Breast epithelium (tissue), 4 donors: ENCODE data around the gene ABL2. TPM values are rescaled to one million over a fixed set of nuclear protein-coding genes. Genes with fewer than 3 reads are reported as not detected.

ENCODE experiments used
- DNase-seq, 2 donors: peaks; one replicate each; pipeline ENCODE4 v3.0.0-alpha.2; 2019; ENCODE audit warnings: low spot score in 2 of 2
- H3K27ac ChIP-seq, 2 donors: fragments of 200-600 bp; sonication (generic) in 1 of 2; one replicate each; pipeline ENCODE4 v1.5.1; 2016 to 2019; ENCODE audit warnings: mild to moderate bottlenecking in 1 of 2
- H3K27me3 ChIP-seq, 2 donors: fragments of 200-600 bp; sonication (generic) in 1 of 2; one replicate each; pipeline versions ENCODE4 v1.5.1 to v1.6.0; 2017 to 2019; ENCODE audit warnings: control low read depth in 1 of 2, mild to moderate bottlenecking in 1 of 2
- H3K36me3 ChIP-seq: fragments of 200-600 bp; one replicate; pipeline ENCODE4 v1.5.1; 2019
- H3K4me1 ChIP-seq, 2 donors: fragments of 200-600 bp; sonication (generic); one replicate each; pipeline ENCODE4 v1.5.1; 2016 to 2019; ENCODE audit warnings: control low read depth in 1 of 2
- H3K4me3 ChIP-seq, 3 donors: fragments of 200-600 bp; sonication (generic); 1 replicate in 2 of 3; 2 replicates in 1 of 3; pipeline ENCODE4 v1.5.1; 2016 to 2019; ENCODE audit warnings: mild to moderate bottlenecking in 3 of 3, moderate library complexity in 2 of 3
- H3K9me3 ChIP-seq, 2 donors: fragments of 200-600 bp; sonication (generic) in 1 of 2; one replicate each; pipeline ENCODE4 v1.5.1; 2016 to 2019; ENCODE audit warnings: control low read depth in 1 of 2
- CTCF ChIP-seq, 3 donors: fragments of 450-650 bp; IDR thresholded peaks; one replicate each; pipeline ENCODE4 v1.5.1; 2016 to 2017; ENCODE audit warnings: antibody characterized with exemption in 3 of 3, mild to moderate bottlenecking in 3 of 3, moderate library complexity in 3 of 3
- POLR2A ChIP-seq: fragments of 450-650 bp; IDR thresholded peaks from one replicate; pipeline ENCODE4 v1.6.1; 2016; ENCODE audit warnings: antibody characterized with exemption, mild to moderate bottlenecking, moderate library complexity
- POLR2AphosphoS5 ChIP-seq, 3 donors: sonication (generic); formaldehyde crosslinking; IDR thresholded peaks; one replicate each; pipeline ENCODE4 v1.6.1; 2017; ENCODE audit warnings: antibody characterized with exemption in 3 of 3
- intact Hi-C: fragments of 100-400 bp; cut with DNase I; formaldehyde crosslinking; loops from one replicate; pipeline ENCODE4 v1.15.1; 2023; ENCODE audit warnings: low total_unique reads
- total RNA-seq, 3 donors: library from RNA; depleted of rRNA; stranded (reverse); fragments of >200 nt; gene quantifications; one replicate each; pipeline ENCODE4 v1.1.0, GENCODE V29; 2016

ABL2 gene
- total RNA-seq, 3 donors from 2014 or later = 23.9 to 27.4 (median 24.3) TPM

- Histone ChIP-seq H3K27me3 (no peaks in the 10 kb centered on the region), H3K4me3 (no peak overlapping the region), H3K36me3 (no peaks in the 10 kb centered on the region), H3K27ac (no peak overlapping the region), H3K4me1 (peaks cover 0 to 5% of the 10 kb centered on the region in 2 donors), H3K9me3 (no peaks in the 10 kb centered on the region)
- intact Hi-C loops = no loop called here
- no peak for TF ChIP-seq POLR2A
- TF ChIP-seq POLR2AphosphoS5 (IDR thresholded peaks at IDR 0.05) = no peak
- TF ChIP-seq CTCF (IDR thresholded peaks at IDR 0.05) = no peak
- DNase-seq = no peak
Measured at GRCh38 chr1:179087665-179088064, 141.8 kb downstream of the ABL2 start.

GRCh38 chr1:179083533-179083932 lies 145.9 kb downstream of the ABL2 start:
- no peak for DNase-seq
- H3K27me3 ChIP-seq = no peaks in the 10 kb centered on the region
- H3K9me3 ChIP-seq = no peaks in the 10 kb centered on the region
- TF ChIP-seq POLR2AphosphoS5 (IDR thresholded peaks at IDR 0.05) = no peak
- no peak for TF ChIP-seq CTCF (IDR thresholded peaks at IDR 0.05)
- TF ChIP-seq POLR2A = no peak
- peak overlapping the region in 1 of 3 donors; percentile 82 for H3K4me3 ChIP-seq
- H3K27ac ChIP-seq = no peak overlapping the region
- intact Hi-C loops = no loop called here
- no peaks in the 10 kb centered on the region for H3K36me3 ChIP-seq
- peaks cover 3 to 5% of the 10 kb centered on the region in 2 donors for H3K4me1 ChIP-seq

GRCh38 chr1:179082999-179083335 lies 146.5 kb downstream of the ABL2 start:
- intact Hi-C loops = no loop called here
- H3K4me1 ChIP-seq = peaks cover 3 to 5% of the 10 kb centered on the region in 2 donors

GRCh38 chr1:179082333-179082998 lies 147.0 kb downstream of the ABL2 start:
- DNase-seq = no peak
- Histone ChIP-seq H3K27ac (peak overlapping the region; percentile 85 to 89), H3K9me3 (no peaks in the 10 kb centered on the region), H3K4me3 (peak overlapping the region; percentile 82 to 91 (median 91)), H3K27me3 (no peaks in the 10 kb centered on the region), H3K36me3 (no peaks in the 10 kb centered on the region), H3K4me1 (peaks cover 3 to 5% of the 10 kb centered on the region in 2 donors)
- TF ChIP-seq CTCF (IDR thresholded peaks at IDR 0.05) (no peak), POLR2A (no peak), POLR2AphosphoS5 (IDR thresholded peaks at IDR 0.05) (no peak)
- intact Hi-C loops = no loop called here

More at GRCh38 chr1:179082999-179083335, 146.5 kb downstream of the ABL2 start:
- TF ChIP-seq POLR2AphosphoS5 (IDR thresholded peaks at IDR 0.05) = no peak
- no peak for TF ChIP-seq CTCF (IDR thresholded peaks at IDR 0.05)
- TF ChIP-seq POLR2A = no peak
- Histone ChIP-seq H3K36me3 (no peaks in the 10 kb centered on the region), H3K4me3 (peak overlapping the region; percentile 82 to 91 (median 91)), H3K27ac (peak overlapping the region; percentile 85 to 89), H3K9me3 (no peaks in the 10 kb centered on the region), H3K27me3 (no peaks in the 10 kb centered on the region)
- no peak for DNase-seq

GRCh38 chr1:179081687-179082332 lies 147.7 kb downstream of the ABL2 start, which contains the start of gene TOR3A:
Gene TOR3A (plus strand): TSS chr1:179082070. CDS start chr1:179082129, 59 bp downstream.
- TF ChIP-seq CTCF (IDR thresholded peaks at IDR 0.05) (no peak), POLR2A (no peak), POLR2AphosphoS5 (IDR thresholded peaks at IDR 0.05) (peak; percentile 53 to 78 (median 58))
- peak; percentile 88 to 89 for DNase-seq

More at GRCh38 chr1:179081687-179082332, 147.7 kb downstream of the ABL2 start, which contains the start of gene TOR3A:
- no peaks in the 10 kb centered on the region for H3K27me3 ChIP-seq
- H3K4me1 ChIP-seq = peaks cover 3 to 5% of the 10 kb centered on the region in 2 donors
- intact Hi-C loops = no loop called here
- no peaks in the 10 kb centered on the region for H3K9me3 ChIP-seq
- peak within 1 kb of the TSS; percentile 82 to 91 (median 91) for H3K4me3 ChIP-seq
- H3K27ac ChIP-seq = peak within 1 kb of the TSS; percentile 85 to 89
- no peaks in the 10 kb centered on the region for H3K36me3 ChIP-seq
